ES-I3 (cell line): ENCODE data around the gene ANKRD36B.
"Not testable (repeated sequence)": the region's sequence is repeated elsewhere in the genome, so short reads cannot be mapped to it uniquely, and the experiment has no call there.

Experiments used
- H3K36me3 ChIP-seq: 2 replicates; pipeline ENCODE4 v1.6.1; 2013; ENCODE audit warnings: mild to moderate bottlenecking, low read length, control low read depth, moderate library complexity; ENCODE audit not compliant: insufficient read depth
- H3K4me1 ChIP-seq: 2 replicates; pipeline ENCODE4 v1.6.1; 2013; ENCODE audit warnings: mild to moderate bottlenecking, control low read depth, low read length; ENCODE audit not compliant: insufficient read depth
- H3K9ac ChIP-seq: 2 replicates; pipeline ENCODE4 v1.6.1; 2013; ENCODE audit warnings: low read depth, mild to moderate bottlenecking, low read length, moderate library complexity
- H3K9me3 ChIP-seq: 2 replicates; pipeline ENCODE4 v1.6.1; 2013; ENCODE audit warnings: mild to moderate bottlenecking, low read length, moderate library complexity; ENCODE audit not compliant: control insufficient read depth, insufficient read depth

Gene ANKRD36B

GRCh38 chr2:97589598-97590510 is at the start of gene ANKRD36B:
TSS of gene ANKRD36B (minus strand) at chr2:97589877. CDS start at chr2:97589685, 192 bp downstream.
- H3K9ac ChIP-seq: peak within 1 kb of the TSS; percentile 87
- H3K4me1 ChIP-seq, H3K9me3 ChIP-seq, H3K36me3 ChIP-seq: not testable (repeated sequence)

GRCh38 chr2:97626049-97626430 is 36.4 kb upstream of the ANKRD36B start:
- not testable (repeated sequence) for H3K36me3 ChIP-seq, H3K9ac ChIP-seq, H3K9me3 ChIP-seq, H3K4me1 ChIP-seq

GRCh38 chr2:97625354-97626048 is 35.8 kb upstream of the ANKRD36B start:
- not testable (repeated sequence) for H3K36me3 ChIP-seq, H3K4me1 ChIP-seq, H3K9ac ChIP-seq, H3K9me3 ChIP-seq

DNA sequence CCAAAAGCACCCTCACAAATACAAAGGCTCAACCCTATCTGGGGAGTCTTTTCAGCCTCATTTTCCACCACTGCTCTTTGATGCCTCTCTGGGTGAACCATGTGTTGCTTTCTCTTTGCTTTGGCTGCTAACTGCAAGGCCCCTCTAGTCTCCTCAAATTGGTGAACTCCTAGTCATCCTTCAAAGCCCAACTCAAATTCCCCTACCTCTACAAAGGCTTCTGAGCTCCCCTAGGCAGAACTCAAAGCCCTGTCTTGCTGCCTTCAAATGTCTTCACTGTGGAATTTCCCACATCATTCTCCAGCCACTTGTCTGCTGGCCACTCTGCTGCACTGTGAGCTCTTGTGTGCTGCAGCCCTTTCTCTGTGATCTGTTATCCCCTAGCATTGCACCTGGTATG is 33.3 kb upstream of the ANKRD36B start:
- not testable (repeated sequence) for H3K36me3 ChIP-seq, H3K4me1 ChIP-seq, H3K9ac ChIP-seq, H3K9me3 ChIP-seq

GRCh38 chr2:97620492-97620891 is 30.8 kb upstream of the ANKRD36B start:
- not testable (repeated sequence) for H3K9ac ChIP-seq, H3K4me1 ChIP-seq, H3K36me3 ChIP-seq, H3K9me3 ChIP-seq

DNA sequence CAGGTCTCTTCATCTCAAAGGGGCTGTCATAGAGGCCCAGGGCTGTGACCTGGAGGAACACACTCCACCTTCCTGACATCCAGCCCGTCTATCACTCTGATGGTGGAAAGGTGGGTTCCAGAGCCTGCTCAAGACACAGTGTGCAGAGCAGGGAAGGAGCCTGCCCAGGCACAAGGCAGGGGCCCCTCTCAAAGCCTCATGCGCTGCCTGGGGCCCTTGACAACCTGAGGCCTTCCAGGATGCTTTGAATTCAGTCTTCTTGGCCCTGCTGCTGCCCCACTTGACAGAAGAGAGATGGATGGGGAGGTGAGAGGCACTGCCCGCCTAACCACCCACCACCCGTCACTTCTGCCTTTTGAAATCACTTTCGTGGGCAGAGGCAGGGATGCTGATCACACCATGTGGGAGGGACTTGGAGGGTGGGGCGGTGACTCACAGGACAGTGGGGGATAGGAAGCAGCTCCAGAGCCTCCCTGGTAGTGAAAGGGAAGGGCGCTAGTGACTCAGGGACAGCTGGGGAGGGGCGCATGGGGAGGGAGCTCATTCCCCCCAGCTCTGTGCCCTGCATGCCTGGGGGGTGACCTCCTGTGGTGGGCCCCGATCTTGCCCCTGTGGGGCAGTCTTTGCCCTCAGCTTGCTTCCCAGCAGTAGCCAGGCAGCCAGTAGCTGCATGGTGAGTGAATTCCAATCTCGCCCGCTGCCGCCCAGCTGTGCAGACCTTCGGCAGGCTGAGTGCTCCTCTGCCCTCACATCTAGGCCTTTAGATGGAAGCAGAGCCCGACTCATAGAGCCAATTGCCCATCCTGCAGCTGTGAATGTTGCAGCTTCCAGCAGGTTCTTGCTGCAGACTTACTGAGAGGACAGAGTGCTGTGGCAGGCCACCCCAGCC is 29.5 kb upstream of the ANKRD36B start:
- not testable (repeated sequence) for H3K4me1 ChIP-seq, H3K9ac ChIP-seq

GRCh38 chr2:97617911-97618310 is 28.2 kb upstream of the ANKRD36B start:
- Histone ChIP-seq H3K9ac (no peak overlapping the region), H3K36me3 (no peaks in the 10 kb centered on the region), H3K4me1 (no peaks in the 10 kb centered on the region), H3K9me3 (no peaks in the 10 kb centered on the region)

More for the DNA sequence above, 29.5 kb upstream of the ANKRD36B start:
- H3K36me3 ChIP-seq, H3K9me3 ChIP-seq: not testable (repeated sequence)

GRCh38 chr2:97615746-97616145 is 26.1 kb upstream of the ANKRD36B start:
- not testable (repeated sequence) for H3K4me1 ChIP-seq, H3K36me3 ChIP-seq, H3K9ac ChIP-seq, H3K9me3 ChIP-seq

DNA sequence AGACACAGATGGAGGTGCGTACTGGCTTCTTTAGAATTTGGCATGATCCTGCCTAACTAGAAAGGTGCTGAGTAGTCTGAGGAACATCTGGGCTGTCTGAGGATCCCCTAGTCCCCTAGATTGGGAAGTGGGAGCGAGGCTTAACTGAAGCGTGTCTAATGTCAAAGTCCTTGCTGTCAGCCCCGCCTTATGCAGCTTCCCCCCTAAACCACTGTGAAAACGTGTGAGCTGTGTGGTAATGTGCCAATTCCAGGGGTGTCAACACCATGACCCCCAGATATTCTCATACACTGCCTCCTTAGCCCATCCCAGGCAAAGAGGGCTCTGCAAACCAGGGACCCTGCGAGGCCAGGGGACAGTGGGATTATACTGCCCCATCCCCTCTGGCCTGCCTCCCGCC is 22.2 kb upstream of the ANKRD36B start:
- H3K4me1 ChIP-seq, H3K36me3 ChIP-seq, H3K9me3 ChIP-seq, H3K9ac ChIP-seq: not testable (repeated sequence)

DNA sequence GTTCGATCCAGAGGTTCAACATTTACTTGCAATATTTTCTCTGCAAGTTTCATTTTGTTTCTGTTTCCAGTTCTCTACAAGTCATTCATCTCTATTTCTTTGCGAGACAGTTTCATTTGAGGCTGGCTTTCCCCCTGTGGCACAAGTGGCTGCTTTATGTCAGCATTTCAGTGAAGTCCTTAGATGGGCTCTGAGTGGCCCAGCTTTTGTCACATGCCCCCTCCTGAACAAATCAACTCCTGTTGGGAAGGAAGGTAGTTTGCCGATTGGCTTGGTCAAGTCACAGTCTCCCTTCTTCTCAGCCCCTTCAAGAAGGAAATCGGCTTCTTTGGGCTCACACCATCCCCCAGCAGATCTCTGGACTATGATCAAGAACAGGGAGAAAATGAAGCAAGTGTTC is 19.1 kb upstream of the ANKRD36B start:
- not testable (repeated sequence) for H3K4me1 ChIP-seq, H3K36me3 ChIP-seq, H3K9me3 ChIP-seq, H3K9ac ChIP-seq

DNA sequence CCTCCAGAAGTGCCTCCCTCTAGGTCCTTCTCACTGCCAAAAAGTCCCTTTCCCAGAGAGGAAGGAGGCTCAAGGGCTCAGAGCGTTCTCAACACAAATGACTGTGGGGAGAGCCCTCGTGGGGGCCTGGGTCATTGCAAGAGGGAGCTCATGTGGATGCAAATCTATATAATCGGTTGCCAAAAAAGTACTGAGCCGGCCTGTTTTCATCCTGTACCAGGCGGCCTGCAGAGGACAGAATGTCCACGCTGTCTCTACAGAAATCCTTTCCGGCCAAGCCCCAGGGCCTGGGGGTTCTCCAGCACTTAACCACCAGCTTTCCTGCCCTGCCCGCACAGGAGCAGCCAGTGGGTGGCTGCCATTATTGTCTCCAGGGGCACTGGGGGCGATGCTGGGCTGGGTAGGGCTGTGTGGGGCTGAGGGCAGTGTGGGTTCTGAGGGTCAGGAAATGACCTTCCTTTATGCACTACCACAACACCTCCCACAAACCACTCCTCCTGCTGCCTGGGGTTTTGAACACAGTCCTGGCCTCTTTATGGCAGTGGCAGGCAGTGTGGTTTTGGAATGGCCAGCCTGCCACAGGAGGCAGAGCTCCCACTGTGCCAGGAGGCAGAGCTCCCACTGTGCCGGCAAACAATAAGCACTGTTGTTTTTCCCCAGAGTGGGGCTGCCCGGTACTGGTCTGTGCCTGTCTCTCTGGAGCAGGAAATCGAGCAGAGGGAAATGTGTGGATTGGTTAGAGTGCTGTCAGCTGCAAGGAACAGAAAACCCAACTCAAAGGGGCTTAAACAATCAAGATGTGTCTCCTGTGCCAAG is 16.1 kb upstream of the ANKRD36B start:
- H3K9me3 ChIP-seq, H3K4me1 ChIP-seq, H3K9ac ChIP-seq, H3K36me3 ChIP-seq: not testable (repeated sequence)

- not testable (repeated sequence) for H3K4me1 ChIP-seq, H3K9ac ChIP-seq, H3K36me3 ChIP-seq, H3K9me3 ChIP-seq
Measured at GRCh38 chr2:97605109-97605508, 15.4 kb upstream of the ANKRD36B start.

- not testable (repeated sequence) for H3K4me1 ChIP-seq, H3K9ac ChIP-seq, H3K9me3 ChIP-seq, H3K36me3 ChIP-seq
Measured at GRCh38 chr2:97601537-97601936, 11.9 kb upstream of the ANKRD36B start.

DNA sequence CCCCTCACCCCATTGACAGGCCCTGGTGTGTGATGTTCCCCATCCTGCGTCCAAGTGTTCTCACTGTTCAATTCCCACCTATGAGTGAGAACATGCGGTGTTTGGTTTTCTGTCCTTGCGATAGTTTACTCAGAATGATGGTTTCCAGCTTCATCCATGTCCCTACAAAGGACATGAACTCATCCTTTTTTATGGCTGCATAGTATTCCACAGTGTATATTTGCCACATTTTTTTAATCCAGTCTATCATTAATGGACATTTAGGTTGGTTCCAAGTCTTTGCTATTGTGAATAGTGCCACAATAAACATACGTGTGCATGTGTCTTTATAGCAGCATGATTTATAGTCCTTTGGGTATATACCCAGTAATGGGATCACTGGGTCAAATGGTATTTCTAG is 6.5 kb upstream of the ANKRD36B start:
- H3K36me3 ChIP-seq, H3K9ac ChIP-seq, H3K4me1 ChIP-seq, H3K9me3 ChIP-seq: not testable (repeated sequence)
